Tongue (tissue), 2 donors: ENCODE data around the gene ELAVL4. TPM values are rescaled to one million over a fixed set of nuclear protein-coding genes. Genes with fewer than 3 reads are reported as not detected.

Source experiments
- DNase-seq: peaks from one replicate; pipeline ENCODE4 v3.0.0-alpha.2; 2015
- total RNA-seq: library from RNA; depleted of rRNA; stranded (reverse); fragments of >200 nt; gene quantifications from one replicate; pipeline ENCODE4 v1.2.3, GENCODE V29; 2014

ELAVL4 gene
- total RNA-seq, 1 donor from 2014 or later: 0.41 TPM

DNA sequence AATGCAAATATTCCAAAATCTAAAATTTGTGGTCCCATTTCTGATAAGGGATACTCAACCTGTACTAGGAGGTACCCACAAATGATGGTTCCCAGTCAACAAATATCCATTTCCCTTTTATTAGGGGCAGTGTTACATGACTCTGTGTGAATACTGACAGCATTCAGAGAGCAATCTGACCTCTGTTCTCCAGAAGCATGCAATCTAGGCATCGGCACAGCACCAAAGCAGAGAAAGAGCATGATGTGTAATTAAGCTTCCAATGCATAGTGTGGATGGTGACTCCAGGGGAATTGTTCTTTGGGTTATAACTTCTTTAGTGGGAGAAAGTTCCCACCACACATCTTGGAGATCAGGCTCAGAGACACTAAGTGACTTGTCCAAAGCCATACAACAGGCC is 71.6 kb downstream of the ELAVL4 start:
- DNase-seq: no peak

DNA sequence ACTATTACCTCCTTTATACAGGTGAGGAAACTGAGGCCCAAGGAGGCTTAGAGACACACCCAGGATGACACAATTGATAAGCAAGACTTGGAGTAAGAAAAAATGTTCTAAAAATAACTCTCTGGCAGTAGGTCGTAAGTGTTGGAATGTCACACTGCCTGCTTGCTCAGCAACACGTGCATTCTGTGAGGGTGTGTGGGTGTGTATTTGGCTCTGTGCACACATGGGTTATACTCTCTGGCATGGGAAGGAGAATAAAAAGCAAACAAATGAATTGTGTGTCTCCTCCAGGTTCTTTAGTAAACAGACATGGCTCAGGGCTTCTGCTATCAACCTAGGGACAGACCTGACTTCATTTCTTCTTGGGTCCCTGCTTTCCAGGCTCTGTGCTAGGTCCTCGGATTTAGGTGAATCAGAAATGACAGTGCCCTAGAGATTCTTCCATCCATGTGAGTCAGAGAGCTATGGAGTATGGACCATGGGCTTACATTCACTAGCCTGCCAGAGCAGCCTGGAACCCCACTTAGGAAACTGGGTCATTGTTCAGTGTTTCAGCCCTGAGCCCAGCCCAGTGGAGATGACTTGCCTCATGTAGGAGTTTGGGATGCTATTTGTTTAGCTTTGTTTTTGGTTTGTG is 72.4 kb downstream of the ELAVL4 start:
- DNase-seq: peak; percentile 35

DNA sequence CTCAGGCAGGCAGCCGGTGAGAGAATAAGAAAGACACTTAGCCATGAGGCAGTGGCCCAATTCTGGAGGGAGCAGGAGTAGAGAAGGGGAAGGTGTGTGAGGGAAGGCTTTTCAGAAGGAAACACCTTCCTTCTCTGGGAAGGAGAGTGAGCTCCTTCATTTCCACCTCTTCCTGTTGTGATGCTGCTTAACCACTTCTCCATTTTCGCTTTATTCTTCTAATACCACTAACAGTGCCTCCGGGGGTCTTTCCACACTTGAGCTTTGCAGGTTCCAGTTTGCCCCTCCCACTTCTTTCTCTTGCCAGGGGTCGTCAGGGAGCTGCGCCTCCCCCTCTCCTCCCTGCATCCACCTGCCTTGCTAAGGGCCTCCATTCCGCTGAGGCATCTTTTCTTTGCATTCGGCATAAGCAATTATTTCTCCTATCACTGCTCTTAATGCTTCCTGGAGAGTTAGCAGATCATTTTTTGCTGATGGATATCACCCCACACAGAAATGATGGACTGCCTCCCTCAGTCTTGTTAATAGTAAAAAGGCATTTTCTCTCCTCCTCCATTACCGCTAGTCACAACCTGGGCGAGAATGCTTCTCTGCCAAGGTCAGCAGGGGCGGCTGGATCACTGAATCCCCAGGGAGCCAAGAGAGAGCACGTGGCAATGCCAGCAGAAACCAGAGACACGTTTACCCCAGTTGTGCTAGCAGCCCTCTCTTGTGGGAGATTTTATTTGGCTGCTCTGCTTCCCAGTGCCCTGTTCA is 74.8 kb downstream of the ELAVL4 start:
- no peak for DNase-seq

DNA sequence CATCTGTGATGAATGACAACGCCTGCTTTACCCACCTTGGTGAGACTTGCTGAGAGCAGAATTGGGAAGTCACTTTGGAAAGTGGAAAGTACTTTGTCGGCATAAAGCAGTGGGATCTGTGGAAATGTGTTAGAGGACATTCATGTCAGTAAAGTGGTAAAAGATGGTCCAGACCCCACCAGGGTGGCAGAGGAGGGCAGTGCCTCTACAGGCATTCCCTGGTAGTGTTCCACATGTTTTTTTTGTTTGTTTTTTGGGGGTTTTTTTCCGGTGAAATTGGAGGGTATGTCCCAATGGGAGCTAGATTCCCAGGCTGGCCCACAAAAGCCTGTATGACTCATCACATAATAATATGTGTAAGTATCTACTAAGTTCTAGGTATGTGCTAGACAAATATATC is 80.6 kb downstream of the ELAVL4 start:
- no peak for DNase-seq

DNA sequence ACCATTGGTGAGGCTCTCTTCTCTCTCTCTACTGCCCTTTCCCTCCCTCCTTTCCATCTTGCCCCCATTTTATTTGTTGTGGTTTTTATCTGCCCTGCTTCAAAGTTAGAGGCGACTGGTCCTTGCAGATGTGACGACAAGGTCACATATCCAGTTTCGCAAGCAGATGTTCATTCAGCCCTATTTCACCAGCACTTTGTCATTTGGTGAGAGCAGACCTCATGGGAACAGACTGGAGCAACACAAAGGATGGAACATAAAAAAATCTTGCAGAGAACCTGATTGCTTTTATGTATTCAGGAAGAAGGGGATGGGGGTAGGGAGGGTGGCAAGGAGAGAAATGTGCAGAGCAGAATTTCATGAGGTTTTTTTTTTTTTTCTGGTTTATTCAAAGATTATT is 84.3 kb downstream of the ELAVL4 start:
- DNase-seq: no peak

DNA sequence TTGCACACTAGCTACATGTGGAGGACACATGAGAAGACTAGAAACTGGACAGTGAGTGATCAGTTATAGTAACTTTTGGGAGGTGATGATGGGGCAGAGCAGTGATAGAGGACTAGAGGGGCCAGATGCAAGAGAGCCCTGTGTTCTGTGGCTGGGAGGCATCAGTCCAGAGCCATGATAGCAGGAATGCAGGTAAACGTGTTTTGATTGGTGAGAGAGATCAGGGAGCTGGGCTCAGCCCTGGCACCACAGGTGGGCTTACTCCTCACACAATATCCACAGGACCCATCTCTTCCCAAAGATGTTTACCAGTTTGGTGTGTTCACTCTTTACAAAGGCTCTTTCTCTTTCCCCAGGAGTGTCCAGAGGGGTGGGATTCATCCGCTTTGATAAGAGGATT is 86.5 kb downstream of the ELAVL4 start:
- DNase-seq: no peak

DNA sequence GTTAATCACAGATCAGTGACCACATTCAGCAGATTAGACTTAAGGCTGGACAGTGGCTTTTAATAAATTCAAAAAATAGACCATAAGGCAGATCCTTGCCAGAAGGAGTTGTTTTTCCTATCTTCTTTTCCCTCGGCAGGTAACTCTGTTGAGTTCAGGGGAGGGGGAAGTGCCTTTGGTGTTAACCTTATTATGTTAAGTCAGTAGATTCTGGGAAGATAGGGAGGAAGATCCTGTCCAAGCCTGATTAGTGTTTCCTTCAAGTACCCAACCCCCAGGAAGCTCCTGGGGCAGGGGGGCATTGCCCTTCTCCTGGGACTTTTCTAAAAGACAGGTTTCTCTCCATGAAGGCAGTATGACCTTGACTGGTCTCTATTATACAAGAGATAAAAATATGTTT is 87.4 kb downstream of the ELAVL4 start:
- DNase-seq: no peak

DNA sequence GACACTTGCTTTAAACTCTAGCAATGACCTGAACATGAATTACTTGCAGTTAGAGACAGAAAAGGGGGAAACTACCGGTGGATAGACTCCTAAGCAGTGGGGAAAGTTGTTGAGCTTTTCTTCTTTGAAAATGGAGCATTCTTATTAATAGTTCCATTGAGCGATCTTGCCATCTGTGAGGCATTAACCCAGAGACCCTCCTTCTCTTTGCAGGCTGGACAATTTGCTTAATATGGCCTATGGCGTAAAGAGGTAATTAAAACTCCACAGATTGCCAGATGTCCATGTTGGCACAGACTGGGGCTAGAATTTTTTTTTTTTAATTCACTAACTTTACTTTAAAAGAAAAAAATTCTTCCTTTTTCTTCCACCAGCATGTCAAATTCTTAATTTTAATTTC is 88.5 kb downstream of the ELAVL4 start:
- no peak for DNase-seq

DNA sequence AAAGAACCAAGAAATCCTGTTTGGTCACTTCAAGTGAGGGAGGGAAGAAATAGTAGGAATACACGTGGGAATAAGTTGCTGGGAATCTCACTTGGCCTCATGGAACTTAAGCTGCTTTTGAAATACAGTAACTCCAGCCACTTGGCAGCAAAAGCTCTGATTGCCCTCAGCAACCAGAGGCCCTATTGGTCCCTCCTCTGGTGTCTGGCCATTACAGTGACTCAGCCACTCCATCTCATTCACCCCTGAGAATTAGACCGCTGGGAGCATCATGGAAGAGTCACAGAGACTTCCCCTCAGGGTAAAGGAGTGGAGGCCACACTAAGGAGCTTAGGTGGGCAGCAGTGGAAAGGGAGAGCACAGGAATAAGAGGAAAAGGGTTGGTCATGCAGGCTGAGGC is 99.6 kb downstream of the ELAVL4 start:
- no peak for DNase-seq

DNA sequence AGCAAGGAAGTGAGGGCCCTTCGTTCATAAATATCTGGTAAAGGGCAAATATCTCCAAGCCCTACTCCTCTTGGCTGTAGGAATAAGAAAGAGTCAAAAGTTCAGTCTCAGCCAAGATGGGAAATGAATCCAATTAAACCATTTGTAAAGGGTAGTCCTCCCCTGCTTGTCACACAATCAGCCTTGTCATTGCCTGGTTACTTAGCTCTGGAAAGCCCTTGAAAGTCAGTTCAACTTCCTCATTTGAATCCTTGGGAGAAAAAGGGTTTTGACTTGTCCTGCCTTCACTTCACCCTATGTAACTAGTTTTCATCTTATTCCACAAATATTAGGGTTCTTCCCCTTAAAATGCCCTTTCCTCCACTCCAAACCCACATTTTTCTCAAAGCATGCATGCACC is 100.0 kb downstream of the ELAVL4 start:
- no peak for DNase-seq

DNA sequence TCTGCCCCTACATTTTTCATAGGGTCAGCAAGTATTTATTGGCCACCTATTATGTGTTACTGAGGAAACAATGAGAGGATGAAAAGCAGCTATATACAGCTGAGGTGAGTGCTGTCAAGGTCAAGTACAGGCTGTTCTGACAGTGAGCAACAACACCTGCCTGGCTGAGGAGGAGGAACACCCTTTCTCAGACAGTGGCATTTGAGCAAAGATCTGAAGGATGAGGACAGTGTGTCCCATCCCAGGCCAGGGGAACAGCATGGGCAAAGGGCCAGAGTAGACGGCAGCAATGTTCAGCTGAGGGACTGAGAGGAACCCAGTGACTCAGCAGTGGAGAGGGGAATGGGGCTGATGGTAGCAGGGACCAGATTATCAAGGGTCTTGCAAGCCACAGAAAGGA is 101.0 kb downstream of the ELAVL4 start:
- DNase-seq: no peak

DNA sequence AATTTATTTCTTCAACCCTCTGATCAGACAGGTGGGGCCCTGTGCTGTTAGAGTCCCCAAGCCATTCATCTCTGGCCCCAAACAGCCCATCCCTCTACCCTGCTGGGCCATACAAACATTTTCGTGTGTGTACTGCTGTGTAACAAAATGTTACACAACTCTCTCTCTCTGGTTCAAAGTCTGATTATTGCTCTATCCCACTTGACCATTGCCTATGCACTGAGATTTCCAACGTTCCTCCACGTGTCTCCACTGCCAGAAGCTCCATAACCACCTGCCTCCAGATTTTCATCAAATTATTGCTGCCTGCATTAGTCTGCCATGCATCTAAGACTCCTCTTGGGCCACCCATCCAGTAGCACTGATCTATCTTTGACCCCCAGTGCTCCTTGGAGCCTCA is 104.8 kb downstream of the ELAVL4 start:
- DNase-seq: no peak

DNA sequence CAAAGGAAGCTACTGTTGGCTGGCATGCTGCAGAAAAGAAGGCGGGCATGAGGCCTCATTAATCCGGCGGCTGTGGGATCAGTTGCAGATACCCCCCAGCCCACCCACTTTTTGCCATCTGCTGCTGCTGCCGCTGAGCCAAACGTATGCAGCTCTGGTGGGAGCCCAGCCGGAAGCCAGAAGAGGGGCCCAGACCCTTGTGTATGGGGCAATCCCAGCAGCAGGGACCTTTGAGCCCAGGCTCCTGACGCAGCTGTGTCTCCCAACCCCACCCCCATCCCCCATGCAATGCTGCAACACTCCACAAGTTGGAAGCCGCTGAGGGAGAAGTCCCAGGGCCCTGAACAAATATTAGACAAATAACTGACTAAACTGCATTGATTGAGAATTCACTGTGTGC is 106.0 kb downstream of the ELAVL4 start:
- peak; percentile 3 for DNase-seq

DNA sequence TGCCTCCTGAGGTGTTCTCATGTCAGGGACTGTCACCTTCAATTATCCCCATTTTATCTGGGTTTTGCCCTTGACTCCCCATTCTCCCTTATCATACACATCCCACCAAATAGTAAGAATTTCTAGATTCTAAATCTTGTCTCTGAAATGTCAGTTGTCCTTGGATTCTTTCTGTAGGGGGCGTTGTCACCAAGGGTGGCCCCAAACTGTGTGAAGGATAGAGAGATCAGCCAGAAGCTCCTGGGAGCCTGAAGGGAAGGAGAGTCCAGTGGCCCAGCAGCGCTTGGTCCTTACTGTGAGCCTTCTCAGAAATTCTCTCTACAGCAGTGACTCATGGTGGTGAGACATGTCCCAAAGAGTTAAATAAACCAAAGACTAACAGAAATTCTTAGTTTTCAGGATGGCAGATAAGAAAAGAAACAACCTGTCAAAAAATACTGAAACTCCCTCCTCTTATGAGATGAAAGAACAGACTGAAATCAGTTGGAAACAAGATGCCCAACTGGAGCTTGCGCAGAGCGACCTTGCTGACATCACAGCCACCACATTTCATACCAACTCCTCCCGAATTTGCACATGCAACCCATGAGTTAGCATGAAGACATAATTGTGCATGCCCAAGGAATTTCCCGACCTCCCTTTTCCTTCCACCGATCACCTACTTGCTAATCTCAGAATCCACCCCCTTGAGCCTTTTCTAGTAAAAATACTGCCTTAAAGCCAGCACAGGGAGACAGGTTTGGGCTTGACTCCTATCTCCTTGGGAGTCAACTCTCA is 109.8 kb downstream of the ELAVL4 start:
- no peak for DNase-seq

DNA sequence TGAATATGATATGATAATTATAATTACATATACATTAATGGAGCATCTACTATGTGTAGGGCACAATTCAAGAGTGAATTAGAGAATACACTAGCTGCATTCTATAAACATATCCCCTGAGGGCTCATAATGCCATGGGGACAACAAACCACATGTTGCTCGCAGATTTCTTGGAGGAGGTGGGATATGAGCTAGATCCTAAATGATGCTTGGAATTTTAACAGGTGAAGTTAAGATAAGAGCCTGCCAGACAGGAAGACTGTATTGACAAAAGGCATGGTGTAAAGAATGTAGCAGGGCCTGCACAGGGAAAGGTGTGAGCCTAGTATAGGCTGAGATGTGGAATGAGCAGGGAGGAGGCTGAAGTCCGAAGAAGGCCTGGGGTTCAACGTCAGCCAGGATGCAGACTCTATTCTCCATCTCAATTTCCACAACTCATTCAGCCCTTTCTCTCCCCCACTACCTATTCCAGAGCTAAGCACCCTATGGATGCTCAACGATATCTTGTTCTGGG is 120.2 kb downstream of the ELAVL4 start:
- no peak for DNase-seq

DNA sequence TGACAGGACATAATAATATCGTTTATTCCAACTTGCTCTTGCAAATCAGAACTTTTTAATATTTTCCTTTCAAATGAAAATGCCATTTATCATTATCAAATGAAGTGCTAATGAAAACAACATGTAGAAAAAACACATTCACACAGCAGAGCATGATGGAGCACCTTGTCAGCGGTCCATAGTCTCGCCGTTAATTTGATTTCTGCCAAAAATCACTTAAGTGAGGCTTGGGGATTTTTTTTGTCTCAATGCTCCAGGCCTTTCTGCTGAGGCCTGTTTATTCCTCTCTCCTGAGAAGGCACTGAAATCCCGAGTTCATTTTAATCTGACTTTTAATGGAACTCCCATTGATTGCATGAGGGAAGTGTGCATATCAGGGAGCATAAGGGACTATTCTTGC is 122.5 kb downstream of the ELAVL4 start:
- DNase-seq: no peak

DNA sequence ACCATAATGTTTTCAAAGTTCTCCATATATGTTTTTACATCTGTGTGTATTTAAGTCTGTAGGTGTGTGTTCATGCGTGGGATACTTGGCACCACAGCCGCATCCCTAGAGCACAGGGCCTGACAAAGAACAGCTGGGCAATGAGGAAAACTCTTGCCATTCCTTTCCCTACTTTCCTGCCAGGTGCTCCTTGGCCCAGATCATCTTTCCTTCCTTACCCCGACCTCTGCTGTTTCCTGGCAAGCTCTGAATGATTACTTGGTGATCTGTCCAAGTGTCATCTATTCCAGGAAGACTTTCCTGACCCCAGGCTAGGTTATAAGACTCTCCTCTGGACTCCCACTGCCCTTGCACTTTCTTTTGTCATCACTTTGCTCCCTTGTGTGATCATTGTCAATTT is 123.6 kb downstream of the ELAVL4 start:
- no peak for DNase-seq

DNA sequence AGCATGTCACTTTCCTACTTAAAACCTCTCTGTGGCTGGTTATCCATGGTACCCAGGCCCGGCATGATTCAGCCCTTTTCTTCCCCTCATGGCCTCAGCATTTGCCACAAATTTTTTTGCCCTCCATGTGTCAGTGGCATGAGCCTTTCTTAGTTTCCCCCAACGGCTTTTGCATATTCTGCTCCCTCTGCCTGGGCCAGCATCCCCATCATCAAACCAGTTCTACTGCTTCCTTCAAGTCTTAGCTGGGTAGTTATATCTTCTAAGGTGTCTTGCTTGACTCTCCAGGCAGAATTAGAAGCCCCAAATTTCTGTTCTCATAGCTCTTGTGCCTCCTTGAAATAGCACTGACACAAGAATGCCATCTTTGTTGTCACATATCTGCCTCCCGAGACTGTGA is 127.9 kb downstream of the ELAVL4 start:
- DNase-seq: no peak

DNA sequence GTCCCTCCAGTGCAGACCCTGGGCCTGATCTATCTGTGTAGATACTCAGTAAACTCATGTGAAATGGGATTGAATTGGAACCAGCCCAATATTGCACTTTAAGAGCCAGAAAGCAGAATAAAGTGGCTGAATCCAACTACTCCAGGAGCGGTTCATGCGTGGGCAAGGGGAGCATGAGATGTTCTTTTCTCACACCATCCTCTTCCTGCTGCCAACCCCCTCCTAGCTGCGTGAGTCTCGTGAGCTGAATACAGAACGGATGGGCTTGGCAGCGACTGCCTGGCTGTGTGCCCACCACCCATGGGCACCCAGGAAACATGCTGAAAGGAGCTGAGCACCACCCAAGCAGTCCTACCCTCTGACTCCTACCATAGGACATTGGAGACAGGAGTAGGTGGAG is 128.3 kb downstream of the ELAVL4 start:
- no peak for DNase-seq

DNA sequence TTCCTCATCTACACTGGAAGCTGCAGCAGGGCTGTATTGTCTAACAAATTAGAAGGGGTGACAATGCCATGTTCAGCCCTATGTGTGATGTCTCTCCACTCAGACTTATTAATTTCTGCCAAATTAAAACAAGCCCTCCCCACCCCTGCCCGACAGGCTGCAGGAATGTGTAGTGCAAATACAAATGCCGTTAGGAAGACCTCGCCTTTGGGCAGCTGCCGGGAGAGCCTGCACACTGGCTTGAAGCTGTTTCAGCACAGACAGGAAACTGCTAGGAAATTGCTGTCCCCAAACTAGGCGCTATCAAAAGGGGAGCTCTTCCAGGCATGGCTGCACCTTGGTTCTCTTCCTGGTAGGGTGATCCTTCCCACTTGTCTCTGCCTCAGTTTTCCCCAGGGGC is 135.2 kb downstream of the ELAVL4 start:
- no peak for DNase-seq

DNA sequence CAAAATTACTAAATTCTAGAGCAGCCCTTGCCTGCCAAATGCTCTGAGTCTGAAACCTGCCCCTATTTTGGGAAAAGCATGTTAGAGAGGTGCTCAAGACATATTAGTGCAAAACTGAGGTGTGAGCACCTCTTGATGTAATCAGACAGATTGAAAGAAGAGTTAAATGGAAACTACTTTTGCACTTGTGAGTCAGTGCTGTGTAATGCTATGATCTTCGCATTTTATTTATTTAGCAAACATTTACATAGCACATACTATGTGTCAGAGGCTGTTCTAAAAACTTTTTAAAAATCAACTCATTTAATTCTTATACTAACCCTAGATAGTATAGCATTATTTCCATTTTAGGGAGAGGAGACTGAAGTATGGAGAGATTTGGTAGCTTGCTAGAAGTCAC is 138.1 kb downstream of the ELAVL4 start:
- DNase-seq: no peak

DNA sequence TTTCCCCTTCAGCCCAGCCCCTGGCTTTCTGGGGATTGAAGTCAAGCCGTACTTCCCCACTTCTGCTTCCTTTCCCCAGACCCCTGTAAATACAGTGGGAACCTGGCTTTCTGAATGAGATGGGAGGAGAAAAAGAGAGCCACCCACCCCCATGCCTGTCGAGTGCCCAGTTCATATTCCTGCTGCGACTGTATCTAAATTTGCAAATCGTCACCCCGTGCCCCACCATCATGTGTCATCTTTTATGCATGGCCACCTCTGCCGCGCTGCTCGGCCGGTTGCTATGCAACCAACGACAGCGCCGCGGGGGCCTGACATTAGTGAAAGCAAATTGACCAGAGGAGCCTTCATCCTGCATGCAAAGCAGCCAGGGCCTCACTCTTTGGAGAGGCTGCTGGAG is 143.0 kb downstream of the ELAVL4 start:
- no peak for DNase-seq

DNA sequence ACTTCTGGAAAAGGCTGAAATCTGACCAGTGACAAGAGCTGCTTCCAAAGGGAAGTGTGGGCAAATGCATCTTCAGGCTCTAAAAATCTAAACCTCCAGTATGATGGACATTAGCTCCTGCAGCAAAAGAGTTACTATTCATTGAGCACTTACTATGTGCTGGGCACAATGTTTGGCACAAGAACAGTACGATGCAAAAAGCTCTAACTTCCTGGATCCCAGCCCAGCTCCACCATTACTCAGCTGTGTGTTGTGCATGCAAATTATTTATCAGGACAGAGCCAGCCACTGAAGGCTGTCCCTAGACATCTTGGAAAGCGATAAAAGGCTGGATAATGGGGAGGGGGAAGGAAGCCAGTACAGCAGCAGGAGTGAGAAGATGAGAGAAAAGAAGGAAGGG is 143.5 kb downstream of the ELAVL4 start:
- DNase-seq: no peak
